GM10266 (cell line): Measurements from ENCODE around the gene FMNL3.

ENCODE experiments used
- DNase-seq: peaks from one replicate; pipeline ENCODE4 v3.0.0; 2012; ENCODE audit errors: extremely low spot score
- TF ChIP-seq, protein P1 (sequence below): IDR thresholded peaks from 2 replicates; pipeline ENCODE4 v1.5.1; 2012; ENCODE audit warnings: mild to moderate bottlenecking, low read depth; ENCODE audit not compliant: control insufficient read depth, insufficient read depth; ENCODE audit errors: missing control alignments

FMNL3 gene

GRCh38 chr12:49635656-49636055 lies 71.5 kb downstream of the FMNL3 start:
- no peak for DNase-seq
- TF ChIP-seq, protein P1, sequence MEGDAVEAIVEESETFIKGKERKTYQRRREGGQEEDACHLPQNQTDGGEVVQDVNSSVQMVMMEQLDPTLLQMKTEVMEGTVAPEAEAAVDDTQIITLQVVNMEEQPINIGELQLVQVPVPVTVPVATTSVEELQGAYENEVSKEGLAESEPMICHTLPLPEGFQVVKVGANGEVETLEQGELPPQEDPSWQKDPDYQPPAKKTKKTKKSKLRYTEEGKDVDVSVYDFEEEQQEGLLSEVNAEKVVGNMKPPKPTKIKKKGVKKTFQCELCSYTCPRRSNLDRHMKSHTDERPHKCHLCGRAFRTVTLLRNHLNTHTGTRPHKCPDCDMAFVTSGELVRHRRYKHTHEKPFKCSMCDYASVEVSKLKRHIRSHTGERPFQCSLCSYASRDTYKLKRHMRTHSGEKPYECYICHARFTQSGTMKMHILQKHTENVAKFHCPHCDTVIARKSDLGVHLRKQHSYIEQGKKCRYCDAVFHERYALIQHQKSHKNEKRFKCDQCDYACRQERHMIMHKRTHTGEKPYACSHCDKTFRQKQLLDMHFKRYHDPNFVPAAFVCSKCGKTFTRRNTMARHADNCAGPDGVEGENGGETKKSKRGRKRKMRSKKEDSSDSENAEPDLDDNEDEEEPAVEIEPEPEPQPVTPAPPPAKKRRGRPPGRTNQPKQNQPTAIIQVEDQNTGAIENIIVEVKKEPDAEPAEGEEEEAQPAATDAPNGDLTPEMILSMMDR = no peak

GRCh38 chr12:49635036-49635435 lies 72.2 kb downstream of the FMNL3 start:
- TF ChIP-seq, protein P1 = no peak

GRCh38 chr12:49633703-49634345 lies 73.4 kb downstream of the FMNL3 start:
- DNase-seq = no peak
- TF ChIP-seq, protein P1 = no peak

More at GRCh38 chr12:49635036-49635435, 72.2 kb downstream of the FMNL3 start:
- no peak for DNase-seq

DNA sequence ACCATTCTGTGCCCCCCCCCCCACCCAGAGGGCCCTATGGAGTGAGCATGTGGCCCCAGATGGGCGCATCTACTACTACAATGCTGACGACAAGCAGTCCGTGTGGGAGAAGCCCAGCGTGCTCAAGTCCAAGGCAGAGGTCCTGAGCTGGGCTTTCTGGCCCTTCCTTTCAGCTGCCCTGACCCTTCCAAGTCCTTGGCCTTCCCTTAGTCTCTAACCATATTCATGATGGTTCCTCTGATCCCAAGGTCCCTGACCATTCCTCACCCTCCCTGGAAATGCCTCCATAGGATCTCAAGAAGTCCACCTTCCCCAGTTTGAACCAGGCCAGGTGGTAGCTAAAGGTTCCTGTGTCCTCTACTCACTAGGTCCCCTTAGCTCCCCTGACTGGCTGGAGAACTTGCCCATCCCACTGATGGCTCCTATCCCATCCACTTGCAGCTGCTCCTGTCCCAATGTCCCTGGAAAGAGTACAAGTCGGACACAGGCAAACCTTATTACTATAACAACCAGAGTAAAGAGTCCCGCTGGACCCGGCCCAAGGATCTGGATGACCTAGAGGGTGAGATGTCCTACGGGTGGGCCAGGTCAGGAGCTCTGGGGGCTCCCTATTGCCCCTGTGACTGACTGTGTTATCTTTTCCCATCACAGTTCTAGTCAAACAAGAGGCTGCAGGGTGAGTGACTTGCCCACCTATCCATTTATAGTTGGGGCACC lies 74.1 kb downstream of the FMNL3 start:
- TF ChIP-seq, protein P1 = no peak
- DNase-seq = no peak

GRCh38 chr12:49632401-49632800 lies 74.8 kb downstream of the FMNL3 start:
- no peak for DNase-seq
- TF ChIP-seq, protein P1 = no peak

DNA sequence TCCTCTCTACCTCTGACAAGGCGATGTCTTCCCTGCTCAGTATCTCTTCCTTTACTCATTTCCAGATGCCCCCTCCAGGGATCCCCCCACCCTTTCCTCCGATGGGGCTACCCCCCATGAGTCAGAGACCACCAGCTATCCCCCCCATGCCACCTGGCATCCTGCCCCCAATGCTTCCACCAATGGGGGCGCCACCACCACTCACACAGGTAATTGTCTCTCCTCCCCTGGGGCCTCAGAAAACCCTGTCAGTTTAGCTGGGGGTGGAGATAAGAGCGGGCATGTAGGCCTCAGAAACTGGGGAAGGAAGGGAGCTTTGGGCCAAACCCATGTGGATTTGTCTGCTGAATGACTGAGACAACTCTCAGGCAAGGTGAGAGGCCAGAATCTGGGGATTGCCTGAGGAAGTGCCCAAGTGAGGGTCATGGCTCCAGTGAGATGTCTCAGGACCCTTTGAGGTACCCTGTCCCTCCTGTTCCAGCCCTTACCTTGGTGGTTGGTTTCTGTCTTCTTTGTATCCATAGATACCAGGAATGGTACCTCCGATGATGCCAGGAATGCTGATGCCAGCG lies 75.8 kb downstream of the FMNL3 start:
- TF ChIP-seq, protein P1 = no peak
- no peak for DNase-seq
